Thyroid gland (tissue), 4 donors: ENCODE data around the gene EYS.

Source experiments
- CTCF ChIP-seq, 6 experiments: fragments of 200-600 bp in 3 of 6; fragments of 450-650 bp in 3 of 6; sonication (generic) in 3 of 6; IDR thresholded peaks; one replicate each; pipeline ENCODE4 v1.5.1; 2016 to 2019; ENCODE audit warnings: antibody characterized with exemption in 6 of 6, mild to moderate bottlenecking in 2 of 6, inconsistent platforms in 1 of 6, moderate library complexity in 1 of 6
- POLR2A ChIP-seq, 2 donors: fragments of 450-650 bp; IDR thresholded peaks; one replicate each; pipeline ENCODE4 v1.6.1; 2017; ENCODE audit warnings: antibody characterized with exemption in 2 of 2, mild to moderate bottlenecking in 2 of 2, moderate library complexity in 1 of 2

DNA sequence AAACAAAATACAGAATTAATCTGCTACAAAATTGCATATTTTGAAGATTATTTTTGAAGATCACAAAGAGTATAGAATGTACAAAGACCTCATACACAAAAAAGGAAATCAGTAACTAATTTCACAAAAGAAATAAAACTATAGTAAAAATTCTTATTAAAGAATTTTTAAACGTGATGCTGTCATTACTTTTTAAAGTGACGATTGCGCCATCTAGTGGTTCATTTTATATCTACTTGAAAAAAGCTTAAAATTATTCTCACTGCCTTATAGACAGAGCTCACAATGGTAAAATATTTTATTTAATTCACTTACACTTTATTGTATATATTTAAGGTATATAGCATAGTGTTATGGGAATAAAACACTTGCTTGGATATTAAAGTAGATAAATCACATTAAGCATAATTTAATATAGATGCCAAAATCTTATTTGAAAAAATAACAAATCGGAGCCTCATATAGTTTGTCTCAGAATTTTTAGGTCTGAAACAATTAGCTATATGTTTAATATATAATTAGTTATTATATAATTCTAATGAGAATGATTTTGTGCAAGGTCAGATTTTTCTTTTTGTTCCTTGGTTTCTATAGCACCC, 1942.6 kb downstream of the EYS start:
- peak in 4 of 6 experiments; percentile 49 to 67 (median 60) for TF ChIP-seq CTCF (IDR thresholded peaks at IDR 0.05)
- TF ChIP-seq POLR2A (IDR thresholded peaks at IDR 0.05), result no peak
